Gastrocnemius medialis (tissue), 4 donors: ENCODE measurements around the gene TTC39B.

Experiments
- CTCF ChIP-seq, 5 experiments: fragments of 450-650 bp in 3 of 5; fragments of 200-600 bp in 2 of 5; sonication (generic) in 2 of 5; IDR thresholded peaks in 4 of 5; conservative IDR thresholded peaks in 1 of 5; 1 replicate in 4 of 5; 2 replicates in 1 of 5; pipeline ENCODE4 v1.5.1; 2016 to 2019; ENCODE audit warnings: antibody characterized with exemption in 5 of 5, mild to moderate bottlenecking in 3 of 5, moderate library complexity in 3 of 5
- POLR2A ChIP-seq, 2 donors: fragments of 450-650 bp; IDR thresholded peaks; one replicate each; pipeline ENCODE4 v1.6.1; 2017; ENCODE audit warnings: antibody characterized with exemption in 2 of 2, mild to moderate bottlenecking in 2 of 2, moderate library complexity in 2 of 2

- TF ChIP-seq CTCF (IDR thresholded peaks at IDR 0.05 in 4 of 5, conservative IDR thresholded peaks at IDR 0.05 in 1 of 5) (no peak), POLR2A (IDR thresholded peaks at IDR 0.05) (no peak)
These were observed 117.5 kb downstream of the TTC39B start for GRCh38 chr9:15189481-15189880.
